ENCODE measurements around the gene HDAC5.
"Not testable (repeated sequence)": the region's sequence is repeated elsewhere in the genome, so short reads cannot be mapped to it uniquely, and the experiment has no call there.

HDAC5 gene

GRCh38 chr17:44066204-44066930, 57.1 kb downstream of the HDAC5 start, which contains the start of gene LSM12:
TSS of gene LSM12 (minus strand) at chr17:44066671. CDS start at chr17:44066587, 84 bp downstream.
- peak; percentile 94 for DNase-seq (ENCODE audit: low spot score)

GRCh38 chr17:44065668-44066203, 57.7 kb downstream of the HDAC5 start:
- DNase-seq (ENCODE audit: low spot score) = no peak

GRCh38 chr17:44063704-44064639, 59.5 kb downstream of the HDAC5 start:
- DNase-seq (ENCODE audit: low spot score) = no peak

GRCh38 chr17:44062871-44063270, 60.6 kb downstream of the HDAC5 start:
- DNase-seq (ENCODE audit: low spot score) = no peak

GRCh38 chr17:44061446-44061845, 62.0 kb downstream of the HDAC5 start:
- no peak for DNase-seq (ENCODE audit: low spot score)

GRCh38 chr17:44059101-44059892, 64.1 kb downstream of the HDAC5 start:
- DNase-seq (ENCODE audit: low spot score) = no peak

GRCh38 chr17:44053125-44053872, 70.1 kb downstream of the HDAC5 start:
- DNase-seq (ENCODE audit: low spot score) = no peak

GRCh38 chr17:44049294-44050060, 74.0 kb downstream of the HDAC5 start:
- DNase-seq (ENCODE audit: low spot score) = no peak

GRCh38 chr17:44046893-44047292, 76.5 kb downstream of the HDAC5 start:
- DNase-seq (ENCODE audit: low spot score) = not testable (repeated sequence)

- DNase-seq (ENCODE audit: low spot score) = no peak
Observed at GRCh38 chr17:44045486-44045885, 78.0 kb downstream of the HDAC5 start.

- no peak for DNase-seq (ENCODE audit: low spot score)
Observed at GRCh38 chr17:44044071-44044470, 79.4 kb downstream of the HDAC5 start.

- no peak for DNase-seq (ENCODE audit: low spot score)
Observed at GRCh38 chr17:44043272-44043696, 80.2 kb downstream of the HDAC5 start.

- no peak for DNase-seq (ENCODE audit: low spot score)
Observed at GRCh38 chr17:44039829-44040635, 83.4 kb downstream of the HDAC5 start.

- no peak for DNase-seq (ENCODE audit: low spot score)
Observed at GRCh38 chr17:44038604-44039011, 84.8 kb downstream of the HDAC5 start.

GRCh38 chr17:44037471-44037870, 86.0 kb downstream of the HDAC5 start:
- DNase-seq (ENCODE audit: low spot score) = no peak

GRCh38 chr17:44034688-44035087, 88.8 kb downstream of the HDAC5 start:
- not testable (repeated sequence) for DNase-seq (ENCODE audit: low spot score)

- DNase-seq (ENCODE audit: low spot score) = no peak
Observed at GRCh38 chr17:44033861-44034408, 89.5 kb downstream of the HDAC5 start.

GRCh38 chr17:44030482-44030881, 93.0 kb downstream of the HDAC5 start:
- DNase-seq (ENCODE audit: low spot score) = no peak

GRCh38 chr17:44029736-44030135, 93.7 kb downstream of the HDAC5 start:
- no peak for DNase-seq (ENCODE audit: low spot score)
